HL-60 (cell line): ENCODE results near the gene UBE2K.

Source experiments
- DNase-seq, 2 experiments: peaks; one replicate each; pipeline ENCODE4 v3.0.0-alpha.2; 2010 to 2020; ENCODE audit warnings: low read depth in 1 of 2, low spot score in 1 of 2
- H3K27ac ChIP-seq: fragments of 250-450 bp; sonication (Bioruptor Pico); replicated peaks from 2 replicates; pipeline ENCODE4 v1.5.1; 2020; ENCODE audit warnings: mild to moderate bottlenecking, moderate library complexity
- H3K27me3 ChIP-seq: fragments of 250-450 bp; sonication (Bioruptor Pico); 2 replicates; pipeline ENCODE4 v1.5.1; 2021; ENCODE audit warnings: mild to moderate bottlenecking, moderate library complexity; ENCODE audit not compliant: insufficient read depth, poor library complexity, severe bottlenecking
- H3K4me3 ChIP-seq: replicated peaks from 2 replicates; pipeline ENCODE4 v1.5.1; 2011; ENCODE audit warnings: mild to moderate bottlenecking, control low read depth, low read length; ENCODE audit not compliant: insufficient read depth
- CTCF ChIP-seq: IDR thresholded peaks from one replicate; pipeline ENCODE4 v1.5.1; 2011; ENCODE audit warnings: low read length, control low read depth, inconsistent platforms; ENCODE audit not compliant: insufficient read depth
- GABPA ChIP-seq: IDR thresholded peaks from 2 replicates; pipeline ENCODE4 v1.6.1; 2012; ENCODE audit warnings: low read depth
- POLR2AphosphoS5 ChIP-seq: IDR thresholded peaks from 2 replicates; pipeline ENCODE4 v1.6.1; 2012; ENCODE audit warnings: low read depth
- REST ChIP-seq: IDR thresholded peaks from 2 replicates; pipeline ENCODE4 v1.6.1; 2012; ENCODE audit warnings: low read depth; ENCODE audit not compliant: insufficient replicate concordance
- SPI1 ChIP-seq: IDR thresholded peaks from 2 replicates; pipeline ENCODE4 v1.6.1; 2012; ENCODE audit warnings: low read depth, mild to moderate bottlenecking, borderline replicate concordance

UBE2K gene

GRCh38 chr4:39658756-39659155, 39.2 kb upstream of the UBE2K start:
- no peak for DNase-seq
- Histone ChIP-seq H3K27me3 (no peaks in the 10 kb centered on the region), H3K4me3 (no peak overlapping the region), H3K27ac (no peak overlapping the region)
- TF ChIP-seq GABPA = no peak

GRCh38 chr4:39660045-39660444, 37.9 kb upstream of the UBE2K start:
- H3K27ac ChIP-seq = no peak overlapping the region
- TF ChIP-seq CTCF = no peak
- no peak for TF ChIP-seq POLR2AphosphoS5
- TF ChIP-seq SPI1 = no peak
- no peak for TF ChIP-seq GABPA
- no peak for TF ChIP-seq REST
- no peaks in the 10 kb centered on the region for H3K27me3 ChIP-seq
- DNase-seq = no peak
- H3K4me3 ChIP-seq = no peak overlapping the region

GRCh38 chr4:39660757-39661156, 37.2 kb upstream of the UBE2K start:
- Histone ChIP-seq H3K4me3 (no peak overlapping the region), H3K27me3 (no peaks in the 10 kb centered on the region), H3K27ac (no peak overlapping the region)
- TF ChIP-seq SPI1 = no peak
- no peak for TF ChIP-seq POLR2AphosphoS5
- TF ChIP-seq CTCF = no peak
- TF ChIP-seq REST = no peak
- no peak for TF ChIP-seq GABPA
- DNase-seq = no peak

- no peak for TF ChIP-seq POLR2AphosphoS5
- TF ChIP-seq CTCF = no peak
- TF ChIP-seq SPI1 = no peak
- no peak for TF ChIP-seq GABPA
- TF ChIP-seq REST = no peak
- Histone ChIP-seq H3K27me3 (no peaks in the 10 kb centered on the region), H3K27ac (no peak overlapping the region), H3K4me3 (no peak overlapping the region)
- no peak for DNase-seq
Measured at GRCh38 chr4:39662683-39663082, 35.3 kb upstream of the UBE2K start.
